HCT116 (cell line): ENCODE data around the gene PGBD5.

Experiments
- ELF1 ChIP-seq: IDR thresholded peaks from 2 replicates; pipeline ENCODE4 v1.6.1; 2012; ENCODE audit warnings: low read depth, borderline replicate concordance
- EZH2 ChIP-seq: fragments of 200-600 bp; sonication (generic); IDR thresholded peaks from 2 replicates; pipeline ENCODE4 v1.6.1; 2017; ENCODE audit warnings: antibody characterized with exemption, mixed run types
- EZH2phosphoT487 ChIP-seq: fragments of 200-600 bp; IDR thresholded peaks from 2 replicates; pipeline ENCODE4 v1.6.1; 2018; ENCODE audit warnings: antibody characterized with exemption, borderline replicate concordance
- JUND ChIP-seq: IDR thresholded peaks from 2 replicates; pipeline ENCODE4 v1.6.1; 2012
- POLR2AphosphoS5 ChIP-seq: IDR thresholded peaks from 2 replicates; pipeline ENCODE4 v1.6.1; 2011; ENCODE audit warnings: mild to moderate bottlenecking, low read depth, low read length, moderate library complexity
- RAD21 ChIP-seq: IDR thresholded peaks from 2 replicates; pipeline ENCODE4 v1.6.1; 2012; ENCODE audit warnings: low read depth, mild to moderate bottlenecking
- YY1 ChIP-seq: IDR thresholded peaks from 2 replicates; pipeline ENCODE4 v1.6.1; 2011; ENCODE audit warnings: low read length, low read depth, moderate library complexity, mild to moderate bottlenecking; ENCODE audit not compliant: insufficient replicate concordance; ENCODE audit errors: extremely low read depth
- TF ChIP-seq, protein P1 (sequence below), 3 experiments: fragments of 200-600 bp in 1 of 3; sonication (generic) in 1 of 3; IDR thresholded peaks in 2 of 3; conservative IDR thresholded peaks in 1 of 3; 2 replicates each; pipeline ENCODE4 v1.5.1; 2012 to 2017; ENCODE audit warnings: low read depth in 2 of 3, low read length in 2 of 3, antibody characterized with exemption in 1 of 3, borderline replicate concordance in 1 of 3, control low read depth in 1 of 3, mild to moderate bottlenecking in 1 of 3, mixed read lengths in 1 of 3, mixed run types in 1 of 3, moderate library complexity in 1 of 3; ENCODE audit not compliant: insufficient read depth in 1 of 3

DNA sequence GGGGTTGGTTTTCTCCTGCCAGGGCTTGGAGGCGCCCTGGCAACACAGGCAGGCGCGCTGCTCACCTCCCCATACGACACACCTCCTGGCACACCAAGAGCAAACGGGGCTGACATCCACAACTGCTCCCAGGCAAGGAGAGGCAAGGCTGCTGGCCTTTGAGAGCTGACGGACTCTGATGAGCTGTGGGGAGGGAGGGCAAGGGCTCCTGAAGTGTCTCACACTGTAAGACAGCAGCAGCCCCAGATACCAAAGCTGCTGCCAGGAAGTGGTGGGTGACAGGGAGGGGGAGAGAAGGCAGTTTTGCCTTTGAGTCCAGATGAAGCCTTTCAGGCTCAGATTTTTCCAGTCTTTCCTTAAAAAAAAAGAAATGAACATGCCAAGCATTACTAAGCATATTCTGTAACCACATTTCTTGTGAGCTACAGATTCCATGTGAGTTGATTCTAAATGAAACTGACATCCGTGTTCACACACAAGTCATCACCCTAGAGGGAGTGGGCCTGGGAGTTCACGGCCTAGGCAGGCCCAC is 24.3 kb downstream of the PGBD5 start:
- no peak for TF ChIP-seq ELF1
- TF ChIP-seq, protein P1, sequence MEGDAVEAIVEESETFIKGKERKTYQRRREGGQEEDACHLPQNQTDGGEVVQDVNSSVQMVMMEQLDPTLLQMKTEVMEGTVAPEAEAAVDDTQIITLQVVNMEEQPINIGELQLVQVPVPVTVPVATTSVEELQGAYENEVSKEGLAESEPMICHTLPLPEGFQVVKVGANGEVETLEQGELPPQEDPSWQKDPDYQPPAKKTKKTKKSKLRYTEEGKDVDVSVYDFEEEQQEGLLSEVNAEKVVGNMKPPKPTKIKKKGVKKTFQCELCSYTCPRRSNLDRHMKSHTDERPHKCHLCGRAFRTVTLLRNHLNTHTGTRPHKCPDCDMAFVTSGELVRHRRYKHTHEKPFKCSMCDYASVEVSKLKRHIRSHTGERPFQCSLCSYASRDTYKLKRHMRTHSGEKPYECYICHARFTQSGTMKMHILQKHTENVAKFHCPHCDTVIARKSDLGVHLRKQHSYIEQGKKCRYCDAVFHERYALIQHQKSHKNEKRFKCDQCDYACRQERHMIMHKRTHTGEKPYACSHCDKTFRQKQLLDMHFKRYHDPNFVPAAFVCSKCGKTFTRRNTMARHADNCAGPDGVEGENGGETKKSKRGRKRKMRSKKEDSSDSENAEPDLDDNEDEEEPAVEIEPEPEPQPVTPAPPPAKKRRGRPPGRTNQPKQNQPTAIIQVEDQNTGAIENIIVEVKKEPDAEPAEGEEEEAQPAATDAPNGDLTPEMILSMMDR (IDR thresholded peaks at IDR 0.05 in 2 of 3, conservative IDR thresholded peaks at IDR 0.05 in 1 of 3; ENCODE audit: borderline replicate concordance in 1 of 3, insufficient read depth in 1 of 3, low read depth in 2 of 3, low read length in 2 of 3), result no peak
- no peak for TF ChIP-seq EZH2
- no peak for TF ChIP-seq POLR2AphosphoS5
- no peak for TF ChIP-seq YY1
- no peak for TF ChIP-seq EZH2phosphoT487
- no peak for TF ChIP-seq RAD21
- no peak for TF ChIP-seq JUND
